Measurements from ENCODE around the gene PSAT1. TPM values are rescaled to one million over a fixed set of nuclear protein-coding genes. Genes with fewer than 3 reads are reported as not detected.
"Not testable (repeated sequence)": the region's sequence is repeated elsewhere in the genome, so short reads cannot be mapped to it uniquely, and the experiment has no call there.

The PSAT1 gene
- total and polyA plus RNA-seq, 2 of the 13 experiments (the other 11 are each of a cell fraction or from before 2014, with no cell fraction given) = 135 to 229 TPM

DNA sequence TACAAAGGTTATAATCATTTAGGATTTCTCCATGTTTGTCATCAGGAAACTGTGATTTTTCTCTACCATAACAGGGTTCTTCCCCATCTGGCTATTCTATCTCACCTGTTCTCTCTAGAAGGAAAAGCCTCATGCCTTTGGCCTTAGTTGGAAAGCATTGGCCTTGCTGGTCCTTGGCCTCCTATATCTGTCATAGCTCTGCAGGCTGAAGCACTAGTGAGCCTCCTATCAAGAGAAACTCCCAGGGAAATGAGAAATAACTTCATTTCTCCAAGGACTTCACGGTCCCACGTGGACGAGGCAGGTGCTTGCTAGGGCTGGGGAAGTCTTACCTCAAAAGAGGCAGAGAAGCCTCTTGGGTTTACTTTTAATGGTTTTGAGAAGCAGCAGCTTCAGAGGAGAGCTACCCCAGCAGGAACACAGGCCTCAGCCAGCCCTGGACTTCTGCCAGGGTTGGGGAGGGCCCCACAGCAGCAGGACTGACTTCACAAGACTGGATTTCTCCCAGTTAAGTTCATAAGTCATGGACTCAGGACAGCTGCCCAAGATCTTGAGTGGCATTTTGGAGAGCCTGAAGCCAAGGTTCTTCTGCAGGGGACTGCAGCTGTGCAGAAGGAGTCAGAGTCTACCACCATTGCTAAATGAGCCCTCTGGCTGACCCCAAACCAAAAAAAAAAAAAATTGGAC is 15.8 kb upstream of the PSAT1 start (continued):
- TF ChIP-seq, protein P1, sequence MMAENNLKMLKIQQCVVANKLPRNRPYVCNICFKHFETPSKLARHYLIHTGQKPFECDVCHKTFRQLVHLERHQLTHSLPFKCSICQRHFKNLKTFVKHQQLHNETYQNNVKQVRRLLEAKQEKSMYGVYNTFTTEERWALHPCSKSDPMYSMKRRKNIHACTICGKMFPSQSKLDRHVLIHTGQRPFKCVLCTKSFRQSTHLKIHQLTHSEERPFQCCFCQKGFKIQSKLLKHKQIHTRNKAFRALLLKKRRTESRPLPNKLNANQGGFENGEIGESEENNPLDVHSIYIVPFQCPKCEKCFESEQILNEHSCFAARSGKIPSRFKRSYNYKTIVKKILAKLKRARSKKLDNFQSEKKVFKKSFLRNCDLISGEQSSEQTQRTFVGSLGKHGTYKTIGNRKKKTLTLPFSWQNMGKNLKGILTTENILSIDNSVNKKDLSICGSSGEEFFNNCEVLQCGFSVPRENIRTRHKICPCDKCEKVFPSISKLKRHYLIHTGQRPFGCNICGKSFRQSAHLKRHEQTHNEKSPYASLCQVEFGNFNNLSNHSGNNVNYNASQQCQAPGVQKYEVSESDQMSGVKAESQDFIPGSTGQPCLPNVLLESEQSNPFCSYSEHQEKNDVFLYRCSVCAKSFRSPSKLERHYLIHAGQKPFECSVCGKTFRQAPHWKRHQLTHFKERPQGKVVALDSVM (CRISPR knock-in tag; IDR thresholded peaks at IDR 0.05) = 0 out of 2 replicates have a peak, but pooled peaks have one; percentile 25
- TF ChIP-seq ZNF501 (CRISPR knock-in tag; IDR thresholded peaks at IDR 0.05) (0 out of 2 replicates have a peak, but pooled peaks have one; percentile 23), ZNF816 (CRISPR knock-in tag; IDR thresholded peaks at IDR 0.05; ENCODE audit: borderline replicate concordance) (no peak), HNF4A (CRISPR knock-in tag; IDR thresholded peaks at IDR 0.05) (0 out of 2 replicates have a peak, but pooled peaks have one; percentile 31), ZNF644 (CRISPR knock-in tag; IDR thresholded peaks at IDR 0.05; ENCODE audit: low read depth) (0 out of 2 replicates have a peak, but pooled peaks have one; percentile 5)

- H3K36me3 ChIP-seq (replicated peaks in 1 of 2; ENCODE audit: control insufficient read depth in 1 of 2, insufficient read depth in 2 of 2, low read length in 2 of 2); H4K20me1 ChIP-seq (ENCODE audit: insufficient read depth, low read length); H3K9ac ChIP-seq (ENCODE audit: insufficient read depth, low read depth, low read length); FAIRE-seq; H3K9me3 ChIP-seq (ENCODE audit: low read length); H3K4me2 ChIP-seq (ENCODE audit: low read depth, low read length); intact Hi-C loops (cut with micrococcal nuclease; ENCODE audit: unreplicated experiment); H3K27me3 ChIP-seq (ENCODE audit: control insufficient read depth in 1 of 2, insufficient read depth in 2 of 2, low read length in 2 of 2); CTCF ChIA-PET (ENCODE audit: low intra/inter-chr PET ratio, low total read pairs); DNase-seq (ENCODE audit: low spot score); H3K27ac ChIP-seq (ENCODE audit: extremely low read length, insufficient read depth, low read length); H3K4me3 ChIP-seq (replicated peaks in 1 of 3; ENCODE audit: insufficient read depth in 1 of 3, low read depth in 2 of 3, low read length in 3 of 3); BruUV-seq (replicated peaks); in situ Hi-C loops (cut with HindIII; ENCODE audit: extremely low pct_ligation_motif_present, low pct_unique_long_range_greater_than_20kb); H2AFZ ChIP-seq (ENCODE audit: low read length); H3K79me2 ChIP-seq (ENCODE audit: insufficient read depth, low read length); ATAC-seq: not testable (repeated sequence)
- H3K4me1 ChIP-seq (ENCODE audit: insufficient read depth, low read length) = peaks cover 60% of the 10 kb centered on the region
- WGBS (ENCODE audit: low lambda C conversion rate) = 95% methylated on average over 4 of the region's 4 CpGs
- POLR2A ChIA-PET = interaction anchor here (6.1 kb wide), 1 partner anchor 13 kb away, joined by 107 read pairs; the partner anchor contains the start of gene PSAT1
Measured at GRCh38 chr9:78284181-78284580, 12.7 kb upstream of the PSAT1 start.

Measured in HepG2 (cell line).